ENCODE data around the gene UBE2G2. TPM values are rescaled to one million over a fixed set of nuclear protein-coding genes. Genes with fewer than 3 reads are reported as not detected.

The UBE2G2 gene
- total and polyA plus RNA-seq, 7 donors: 39.0 to 93.8 (median 72.8) TPM

DNA sequence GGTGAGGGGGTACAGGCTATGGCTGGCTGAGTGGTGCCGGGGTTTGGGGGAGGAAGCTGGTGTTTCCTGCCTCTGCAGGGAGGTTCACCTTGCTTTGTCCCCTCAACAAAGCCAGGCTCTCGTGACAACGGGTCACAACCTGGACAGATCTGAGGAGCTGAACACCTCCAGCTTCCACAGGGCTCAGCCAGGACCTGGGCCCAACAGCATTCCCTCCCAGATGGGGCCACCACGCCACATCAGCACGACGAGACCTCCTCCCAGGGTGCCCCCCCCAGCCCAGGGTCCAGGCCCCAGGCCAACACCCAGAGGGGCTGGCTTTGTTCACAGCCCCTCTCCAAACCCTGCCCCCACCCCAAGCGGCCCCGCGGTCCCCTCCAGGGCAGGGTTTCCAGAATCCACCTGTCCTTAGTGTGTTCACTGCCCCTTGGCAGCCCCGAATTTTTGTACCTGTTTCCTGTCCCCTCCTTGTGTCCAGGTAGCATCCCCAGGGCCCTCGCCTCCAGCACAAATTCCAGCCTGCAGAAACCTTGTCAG is 34.7 kb downstream of the UBE2G2 start:
- intact Hi-C loops (cut with DNase I): no loop called here
- 69 to 75% (median 73%) methylated on average over 11 of the region's 11 CpGs for WGBS, 3 donors
- Histone ChIP-seq H3K27ac (no peak overlapping the region), H3K27me3 (ENCODE audit: insufficient read depth in 3 of 3, low read length in 2 of 3) (no peaks in the 10 kb centered on the region), H3K4me1 (no peaks in the 10 kb centered on the region), H3K36me3 (ENCODE audit: insufficient read depth in 1 of 2, low read depth in 1 of 2) (peaks cover 3 to 37% of the 10 kb centered on the region in 2 donors), H3K4me3 (no peak overlapping the region), H3K9me3 (no peaks in the 10 kb centered on the region)
- ATAC-seq (peak in 2 of 4 donors; percentile 2 to 20), DNase-seq (no peak)
- TF ChIP-seq, protein P1, sequence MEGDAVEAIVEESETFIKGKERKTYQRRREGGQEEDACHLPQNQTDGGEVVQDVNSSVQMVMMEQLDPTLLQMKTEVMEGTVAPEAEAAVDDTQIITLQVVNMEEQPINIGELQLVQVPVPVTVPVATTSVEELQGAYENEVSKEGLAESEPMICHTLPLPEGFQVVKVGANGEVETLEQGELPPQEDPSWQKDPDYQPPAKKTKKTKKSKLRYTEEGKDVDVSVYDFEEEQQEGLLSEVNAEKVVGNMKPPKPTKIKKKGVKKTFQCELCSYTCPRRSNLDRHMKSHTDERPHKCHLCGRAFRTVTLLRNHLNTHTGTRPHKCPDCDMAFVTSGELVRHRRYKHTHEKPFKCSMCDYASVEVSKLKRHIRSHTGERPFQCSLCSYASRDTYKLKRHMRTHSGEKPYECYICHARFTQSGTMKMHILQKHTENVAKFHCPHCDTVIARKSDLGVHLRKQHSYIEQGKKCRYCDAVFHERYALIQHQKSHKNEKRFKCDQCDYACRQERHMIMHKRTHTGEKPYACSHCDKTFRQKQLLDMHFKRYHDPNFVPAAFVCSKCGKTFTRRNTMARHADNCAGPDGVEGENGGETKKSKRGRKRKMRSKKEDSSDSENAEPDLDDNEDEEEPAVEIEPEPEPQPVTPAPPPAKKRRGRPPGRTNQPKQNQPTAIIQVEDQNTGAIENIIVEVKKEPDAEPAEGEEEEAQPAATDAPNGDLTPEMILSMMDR (IDR thresholded peaks at IDR 0.05): no peak

DNA sequence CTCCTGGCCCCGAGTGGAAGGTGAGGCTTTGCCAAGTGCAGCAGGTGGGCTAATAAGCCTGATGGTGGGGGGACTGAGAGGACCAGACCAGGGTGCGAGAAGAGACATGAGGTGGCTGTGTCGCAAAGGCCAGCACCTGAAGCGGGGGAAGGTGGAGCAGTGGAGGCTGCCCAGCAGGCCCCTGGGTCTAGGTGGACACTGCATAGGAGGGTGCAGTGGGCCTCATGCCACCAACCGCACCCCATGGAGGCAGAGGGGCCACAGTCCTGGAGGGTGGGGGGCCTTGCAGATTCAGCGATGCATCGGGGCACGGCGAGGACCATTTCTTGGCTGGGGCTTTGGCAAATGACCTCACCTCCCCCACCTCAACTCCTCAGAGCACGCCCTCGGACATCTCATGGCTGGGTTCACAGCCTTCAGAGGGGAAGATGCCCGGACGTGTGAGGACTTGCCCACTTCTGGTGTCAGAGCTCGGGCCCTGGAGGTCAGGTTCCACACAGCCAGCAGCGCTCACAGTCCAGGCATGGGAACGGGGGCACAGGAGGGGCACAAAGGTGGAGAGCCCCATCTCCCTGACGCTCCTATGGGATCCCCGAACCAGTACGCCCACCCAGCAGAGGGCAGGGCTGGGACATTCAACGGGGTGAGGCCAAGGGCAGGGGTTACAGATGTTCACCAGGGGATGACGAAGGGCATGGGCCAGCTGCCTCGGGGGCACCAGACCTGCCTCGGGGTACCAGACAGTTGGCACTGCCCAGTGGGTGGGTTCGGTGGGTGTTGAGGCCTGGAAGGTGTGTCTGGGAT is 35.4 kb downstream of the UBE2G2 start:
- Histone ChIP-seq H3K4me1 (no peaks in the 10 kb centered on the region), H3K4me3 (no peak overlapping the region), H3K27me3 (ENCODE audit: insufficient read depth in 3 of 3, low read length in 2 of 3) (no peaks in the 10 kb centered on the region), H3K27ac (no peak overlapping the region), H3K36me3 (ENCODE audit: insufficient read depth in 1 of 2, low read depth in 1 of 2) (peaks cover 3 to 30% of the 10 kb centered on the region in 2 donors), H3K9me3 (no peaks in the 10 kb centered on the region)
- DNase-seq: no peak
- 82 to 87% (median 86%) methylated on average over 22 to 24 of the region's 24 CpGs for WGBS, 3 donors
- TF ChIP-seq, protein P1 (IDR thresholded peaks at IDR 0.05): no peak
- intact Hi-C loops (cut with DNase I): no loop called here
- ATAC-seq: peak in 1 of 4 donors; percentile 26

DNA sequence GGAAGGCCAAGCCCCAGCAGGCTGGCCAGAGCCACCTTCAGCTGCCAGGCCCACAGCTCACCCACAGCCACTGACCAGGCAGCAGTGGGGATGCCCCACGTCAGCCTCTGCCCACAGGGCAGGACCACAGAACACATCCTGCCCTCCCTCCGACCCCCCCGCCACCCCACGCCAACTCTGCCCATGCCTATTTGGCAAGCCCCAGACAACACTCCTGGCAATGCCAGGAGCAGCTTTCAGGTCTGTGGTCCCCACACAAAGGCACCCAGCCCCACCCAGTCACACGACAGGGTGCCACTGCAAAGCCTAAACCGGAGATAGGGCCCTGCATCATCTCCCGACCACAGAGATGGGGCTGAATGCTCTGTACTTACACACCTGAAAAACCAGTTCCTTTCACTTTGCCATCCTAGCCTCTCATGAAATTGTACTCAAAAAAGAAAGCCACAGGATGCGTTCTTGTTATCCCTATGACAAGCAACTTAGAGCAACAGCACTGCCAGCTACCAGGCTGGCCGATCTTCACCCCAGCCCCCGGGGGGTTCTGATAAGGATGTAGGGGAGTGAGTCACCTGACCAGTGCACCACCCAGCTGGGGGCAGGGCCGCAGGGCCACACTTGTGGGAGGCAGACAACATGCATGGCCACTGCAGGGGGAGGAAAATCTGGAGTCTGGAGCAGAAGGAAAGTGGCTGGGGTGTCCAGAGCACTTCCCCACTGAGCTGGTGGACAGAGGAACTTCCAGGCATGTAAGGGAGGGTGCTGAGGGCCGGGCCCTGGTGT is 36.2 kb downstream of the UBE2G2 start:
- no peak for DNase-seq
- Histone ChIP-seq H3K27ac (no peak overlapping the region), H3K27me3 (ENCODE audit: insufficient read depth in 3 of 3, low read length in 2 of 3) (no peaks in the 10 kb centered on the region), H3K36me3 (ENCODE audit: insufficient read depth in 1 of 2, low read depth in 1 of 2) (peaks cover 0 to 22% of the 10 kb centered on the region in 2 donors), H3K4me3 (no peak overlapping the region), H3K9me3 (no peaks in the 10 kb centered on the region), H3K4me1 (no peaks in the 10 kb centered on the region)
- no peak for ATAC-seq
- intact Hi-C loops (cut with DNase I): no loop called here
- WGBS, 3 donors: 46 to 56% (median 52%) methylated on average over 12 of the region's 12 CpGs
- TF ChIP-seq, protein P1 (IDR thresholded peaks at IDR 0.05): no peak

DNA sequence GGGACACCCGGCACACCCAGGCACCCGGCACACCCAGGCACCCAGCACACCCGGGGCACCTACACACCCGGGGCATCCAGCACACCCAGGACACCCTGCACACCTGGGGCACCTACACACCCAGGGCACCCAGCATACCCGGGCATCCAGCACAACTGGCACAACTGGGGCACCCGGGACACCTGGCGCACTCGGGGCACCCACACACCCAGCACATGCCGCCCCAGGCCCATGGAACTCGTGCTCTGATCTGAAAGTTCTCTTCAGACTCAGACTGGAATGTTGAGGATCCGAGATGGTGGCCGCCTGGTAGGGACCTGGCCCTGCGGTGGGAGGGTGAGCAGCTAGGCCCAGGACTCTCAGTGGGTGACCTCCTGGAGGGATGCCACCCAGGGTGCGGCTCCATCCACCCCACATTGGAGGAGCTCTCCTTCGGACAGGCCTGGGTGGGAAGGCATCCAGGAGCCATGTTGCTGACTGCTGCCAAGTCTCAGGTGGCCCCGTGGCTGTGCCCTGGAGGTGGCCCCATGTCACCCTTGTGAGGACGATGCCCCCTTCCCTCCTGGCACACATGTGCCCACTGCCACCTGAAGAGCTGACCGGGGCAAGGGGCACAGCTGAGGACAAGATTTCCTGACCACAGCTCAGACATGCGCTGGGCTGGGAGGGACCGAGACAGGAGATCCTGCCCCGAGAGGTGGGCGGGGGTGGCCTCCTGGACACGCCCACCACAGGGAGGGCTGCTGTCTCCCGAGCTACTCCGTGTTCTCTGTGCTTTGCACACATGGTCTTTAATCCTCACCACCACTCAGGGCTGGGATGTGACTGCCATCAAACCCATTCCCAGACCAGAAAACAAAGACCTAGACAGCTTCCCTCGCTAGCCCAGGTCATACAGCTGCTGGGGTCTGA is 37.0 kb downstream of the UBE2G2 start:
- H3K4me3 ChIP-seq: no peak overlapping the region
- TF ChIP-seq, protein P1 (IDR thresholded peaks at IDR 0.05): no peak
- ATAC-seq (no peak), DNase-seq (no peak)
- intact Hi-C loops (cut with DNase I): no loop called here
- H3K9me3 ChIP-seq: no peaks in the 10 kb centered on the region
- H3K27ac ChIP-seq: no peak overlapping the region
- H3K27me3 ChIP-seq (ENCODE audit: insufficient read depth in 3 of 3, low read length in 2 of 3): no peaks in the 10 kb centered on the region
- peaks cover 0 to 14% of the 10 kb centered on the region in 2 donors for H3K36me3 ChIP-seq (ENCODE audit: insufficient read depth in 1 of 2, low read depth in 1 of 2)
- 58 to 71% (median 63%) methylated on average over 23 to 26 of the region's 26 CpGs for WGBS, 3 donors
- no peaks in the 10 kb centered on the region for H3K4me1 ChIP-seq
